ENCODE results near the gene SF3A1. TPM values are rescaled to one million over a fixed set of nuclear protein-coding genes. Genes with fewer than 3 reads are reported as not detected.

SF3A1 gene
- total and polyA plus RNA-seq, 5 experiments from 2014 or later = 66.5 to 314 (median 119) TPM

- Mint-ChIP-seq H3K27ac (no peak overlapping the region), H3K9me3 (no peaks in the 10 kb centered on the region), H3K4me1 (peaks cover 10 to 41% (median 39%) of the 10 kb centered on the region in 4 donors), H3K36me3 (peaks cover 0 to 11% (median 6%) of the 10 kb centered on the region in 3 donors), H3K4me3 (peak overlapping the region in 1 of 10 donors; percentile 4), H3K27me3 (no peaks in the 10 kb centered on the region)
- no peak for ATAC-seq
- POLR2A ChIA-PET = interaction anchor here (1.3 to 2.3 kb wide), 2 partner anchors 19 to 20 kb away, joined by 3 to 15 read pairs; no protein-coding TSS in a partner anchor
- no peak for DNase-seq
Observed at GRCh38 chr22:30282616-30283046, 74.1 kb downstream of the SF3A1 start.

Other genes starting within 250 kb of the SF3A1 start
- not detected for gene LIF, start 110.1 kb downstream of the SF3A1 start, total RNA-seq
- gene LIF, start 110.1 kb downstream of the SF3A1 start, polyA plus RNA-seq = not detected
- gene OSM, start 90.0 kb downstream of the SF3A1 start, total RNA-seq = 1 to 10 TPM in 1 of 2 experiments, under 1 TPM in 1; 0.81 to 1.1 TPM
- gene OSM, start 90.0 kb downstream of the SF3A1 start, polyA plus RNA-seq = 10 to 100 TPM in 1 of 3 donors, 1 to 10 TPM in 2; 4.4 to 11.6 (median 4.4) TPM
- 10 to 100 TPM; 18.0 to 20.4 TPM for gene CASTOR1, start 67.4 kb downstream of the SF3A1 start, total RNA-seq
- gene CASTOR1, start 67.4 kb downstream of the SF3A1 start, polyA plus RNA-seq = 10 to 100 TPM; 16.9 to 33.5 (median 20.8) TPM
- gene TBC1D10A, start 30.0 kb downstream of the SF3A1 start, total RNA-seq = 10 to 100 TPM; 66.7 to 67.7 TPM
- gene TBC1D10A, start 30.0 kb downstream of the SF3A1 start, polyA plus RNA-seq = 10 to 100 TPM; 56.7 to 83.4 (median 62.0) TPM
- 1 to 10 TPM; 2.8 to 4.1 TPM for gene CCDC157, start 113 bp upstream of the SF3A1 start, total RNA-seq
- gene CCDC157, start 113 bp upstream of the SF3A1 start, polyA plus RNA-seq = 1 to 10 TPM in 2 of 3 donors, under 1 TPM in 1; 0.66 to 2.5 (median 1.1) TPM
- 1 to 10 TPM; 5.6 to 6.2 TPM for gene RNF215, start 30.5 kb upstream of the SF3A1 start, total RNA-seq
- under 1 TPM; 0.14 to 0.44 (median 0.39) TPM for gene RNF215, start 30.5 kb upstream of the SF3A1 start, polyA plus RNA-seq
- gene SEC14L2, start 40.1 kb upstream of the SF3A1 start, total RNA-seq = 10 to 100 TPM; 17.8 to 19.9 TPM
- 10 to 100 TPM; 16.8 to 25.9 (median 22.5) TPM for gene SEC14L2, start 40.1 kb upstream of the SF3A1 start, polyA plus RNA-seq
- 10 to 100 TPM; 15.8 to 18.0 TPM for gene MTFP1, start 68.9 kb upstream of the SF3A1 start, total RNA-seq
- 10 to 100 TPM; 42.3 to 53.5 (median 50.0) TPM for gene MTFP1, start 68.9 kb upstream of the SF3A1 start, polyA plus RNA-seq
- not detected for gene SEC14L3, start 115.1 kb upstream of the SF3A1 start, total RNA-seq
- not detected for gene SEC14L3, start 115.1 kb upstream of the SF3A1 start, polyA plus RNA-seq
- not detected for gene SEC14L4, start 148.8 kb upstream of the SF3A1 start, total RNA-seq
- gene SEC14L4, start 148.8 kb upstream of the SF3A1 start, polyA plus RNA-seq = not detected
- gene SEC14L6, start 189.8 kb upstream of the SF3A1 start, total RNA-seq = not detected
- gene SEC14L6, start 189.8 kb upstream of the SF3A1 start, polyA plus RNA-seq = not detected
- gene GAL3ST1, start 217.8 kb upstream of the SF3A1 start, total RNA-seq = 1 to 10 TPM; 1.6 to 2.7 TPM
- 1 to 10 TPM in 1 of 3 donors, not detected in 2; 1.1 TPM for gene GAL3ST1, start 217.8 kb upstream of the SF3A1 start, polyA plus RNA-seq
- 10 to 100 TPM; 60.4 to 70.2 TPM for gene PES1, start 235.0 kb upstream of the SF3A1 start, total RNA-seq
- gene PES1, start 235.0 kb upstream of the SF3A1 start, polyA plus RNA-seq = 10 to 100 TPM; 34.0 to 57.8 (median 34.3) TPM

Data from naive thymus-derived CD8-positive, alpha-beta T cell (primary cell).